Vagina (tissue), 2 donors: ENCODE data around the gene NEURL3. TPM values are rescaled to one million over a fixed set of nuclear protein-coding genes. Genes with fewer than 3 reads are reported as not detected.
A peak's percentile ranks its signal among the peaks of the same experiment; 100 is the strongest.

Source experiments
- DNase-seq, 2 donors: peaks; one replicate each; pipeline ENCODE4 v3.0.0-alpha.2; 2017; ENCODE audit errors: extremely low spot score in 2 of 2
- H3K27ac ChIP-seq: fragments of 200-600 bp; sonication (generic); one replicate; pipeline ENCODE4 v1.5.1; 2019
- H3K27me3 ChIP-seq: fragments of 200-600 bp; sonication (generic); one replicate; pipeline ENCODE4 v1.5.1; 2019
- H3K36me3 ChIP-seq, 2 donors: fragments of 200-600 bp; sonication (generic); one replicate each; pipeline ENCODE4 v1.5.1; 2017 to 2019
- H3K4me1 ChIP-seq: fragments of 200-600 bp; sonication (generic); one replicate; pipeline ENCODE4 v1.5.1; 2019
- H3K4me3 ChIP-seq, 2 donors: fragments of 200-600 bp; sonication (generic); 1 replicate in 1 of 2; 2 replicates in 1 of 2; pipeline ENCODE4 v1.5.1; 2016 to 2019
- H3K9me3 ChIP-seq: fragments of 200-600 bp; sonication (generic); one replicate; pipeline ENCODE4 v1.5.1; 2019
- POLR2A ChIP-seq, 2 donors: fragments of 450-650 bp; IDR thresholded peaks; one replicate each; pipeline ENCODE4 v1.6.1; 2017; ENCODE audit warnings: antibody characterized with exemption in 2 of 2, mild to moderate bottlenecking in 2 of 2, moderate library complexity in 2 of 2
- POLR2AphosphoS5 ChIP-seq, 2 donors: sonication (generic); formaldehyde crosslinking; IDR thresholded peaks; one replicate each; pipeline ENCODE4 v1.9.0; 2017; ENCODE audit warnings: antibody characterized with exemption in 2 of 2, mild to moderate bottlenecking in 2 of 2, low read depth in 1 of 2; ENCODE audit not compliant: insufficient read depth in 1 of 2
- intact Hi-C: fragments of 100-400 bp; cut with DNase I; formaldehyde crosslinking; loops from one replicate; pipeline ENCODE4 v1.15.1; 2023
- total RNA-seq: library from RNA; depleted of rRNA; stranded (reverse); fragments of >200 nt; gene quantifications from one replicate; pipeline ENCODE4 v1.2.3, GENCODE V29; 2016
- TF ChIP-seq, protein P1 (sequence below), 3 experiments: fragments of 450-650 bp in 2 of 3; fragments of 200-600 bp in 1 of 3; sonication (generic) in 1 of 3; IDR thresholded peaks; one replicate each; pipeline ENCODE4 v1.5.1; 2017 to 2019; ENCODE audit warnings: antibody characterized with exemption in 3 of 3, mild to moderate bottlenecking in 2 of 3, moderate library complexity in 2 of 3

NEURL3 gene
- total RNA-seq, 1 donor from 2014 or later, result 2.5 TPM

GRCh38 chr2:96510931-96511595 is 5.9 kb upstream of the NEURL3 start:
- TF ChIP-seq, protein P1, sequence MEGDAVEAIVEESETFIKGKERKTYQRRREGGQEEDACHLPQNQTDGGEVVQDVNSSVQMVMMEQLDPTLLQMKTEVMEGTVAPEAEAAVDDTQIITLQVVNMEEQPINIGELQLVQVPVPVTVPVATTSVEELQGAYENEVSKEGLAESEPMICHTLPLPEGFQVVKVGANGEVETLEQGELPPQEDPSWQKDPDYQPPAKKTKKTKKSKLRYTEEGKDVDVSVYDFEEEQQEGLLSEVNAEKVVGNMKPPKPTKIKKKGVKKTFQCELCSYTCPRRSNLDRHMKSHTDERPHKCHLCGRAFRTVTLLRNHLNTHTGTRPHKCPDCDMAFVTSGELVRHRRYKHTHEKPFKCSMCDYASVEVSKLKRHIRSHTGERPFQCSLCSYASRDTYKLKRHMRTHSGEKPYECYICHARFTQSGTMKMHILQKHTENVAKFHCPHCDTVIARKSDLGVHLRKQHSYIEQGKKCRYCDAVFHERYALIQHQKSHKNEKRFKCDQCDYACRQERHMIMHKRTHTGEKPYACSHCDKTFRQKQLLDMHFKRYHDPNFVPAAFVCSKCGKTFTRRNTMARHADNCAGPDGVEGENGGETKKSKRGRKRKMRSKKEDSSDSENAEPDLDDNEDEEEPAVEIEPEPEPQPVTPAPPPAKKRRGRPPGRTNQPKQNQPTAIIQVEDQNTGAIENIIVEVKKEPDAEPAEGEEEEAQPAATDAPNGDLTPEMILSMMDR (IDR thresholded peaks at IDR 0.05), result no peak
- no peak for TF ChIP-seq POLR2A (IDR thresholded peaks at IDR 0.05)
- no peak for TF ChIP-seq POLR2AphosphoS5 (IDR thresholded peaks at IDR 0.05; ENCODE audit: insufficient read depth in 1 of 2, low read depth in 1 of 2)
- intact Hi-C loops, result loop anchor here (5.0 kb wide), 2 partner anchors 41 to 389 kb away; no protein-coding TSS in a partner anchor
- Histone ChIP-seq H3K36me3 (no peaks in the 10 kb centered on the region), H3K9me3 (no peaks in the 10 kb centered on the region), H3K4me3 (no peak overlapping the region), H3K27me3 (no peaks in the 10 kb centered on the region), H3K27ac (no peak overlapping the region), H3K4me1 (peaks cover 24% of the 10 kb centered on the region)
- DNase-seq, result peak; percentile 55 to 80

DNA sequence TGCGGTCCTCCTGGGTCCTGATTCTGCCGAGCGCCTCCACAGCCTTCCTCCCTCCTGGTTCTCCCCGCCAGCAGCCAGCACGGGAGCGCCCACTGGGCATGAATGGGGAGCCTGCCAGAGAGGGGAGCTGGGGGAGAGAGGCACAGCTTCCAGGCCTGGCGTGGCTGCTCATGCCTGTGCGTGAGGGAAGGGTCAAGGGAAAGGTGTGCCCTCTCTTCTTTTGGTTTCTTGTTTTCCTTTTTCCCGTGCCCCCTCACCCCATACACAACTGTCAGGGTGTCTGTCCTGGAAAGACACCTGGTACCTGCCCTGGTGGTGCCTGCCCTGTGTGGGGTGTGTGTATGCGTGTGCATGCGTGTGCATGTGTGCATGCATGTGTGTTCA is 4.7 kb upstream of the NEURL3 start:
- Histone ChIP-seq H3K4me3 (no peak overlapping the region), H3K36me3 (no peaks in the 10 kb centered on the region), H3K4me1 (peaks cover 24% of the 10 kb centered on the region), H3K27ac (no peak overlapping the region), H3K27me3 (no peaks in the 10 kb centered on the region), H3K9me3 (no peaks in the 10 kb centered on the region)
- no peak for DNase-seq
- no peak for TF ChIP-seq POLR2AphosphoS5 (IDR thresholded peaks at IDR 0.05; ENCODE audit: insufficient read depth in 1 of 2, low read depth in 1 of 2)
- TF ChIP-seq, protein P1 (IDR thresholded peaks at IDR 0.05), result no peak
- no peak for TF ChIP-seq POLR2A (IDR thresholded peaks at IDR 0.05)
- intact Hi-C loops, result loop anchor here (5.0 to 10.0 kb wide), 4 partner anchors 42 to 388 kb away; no protein-coding TSS in a partner anchor

DNA sequence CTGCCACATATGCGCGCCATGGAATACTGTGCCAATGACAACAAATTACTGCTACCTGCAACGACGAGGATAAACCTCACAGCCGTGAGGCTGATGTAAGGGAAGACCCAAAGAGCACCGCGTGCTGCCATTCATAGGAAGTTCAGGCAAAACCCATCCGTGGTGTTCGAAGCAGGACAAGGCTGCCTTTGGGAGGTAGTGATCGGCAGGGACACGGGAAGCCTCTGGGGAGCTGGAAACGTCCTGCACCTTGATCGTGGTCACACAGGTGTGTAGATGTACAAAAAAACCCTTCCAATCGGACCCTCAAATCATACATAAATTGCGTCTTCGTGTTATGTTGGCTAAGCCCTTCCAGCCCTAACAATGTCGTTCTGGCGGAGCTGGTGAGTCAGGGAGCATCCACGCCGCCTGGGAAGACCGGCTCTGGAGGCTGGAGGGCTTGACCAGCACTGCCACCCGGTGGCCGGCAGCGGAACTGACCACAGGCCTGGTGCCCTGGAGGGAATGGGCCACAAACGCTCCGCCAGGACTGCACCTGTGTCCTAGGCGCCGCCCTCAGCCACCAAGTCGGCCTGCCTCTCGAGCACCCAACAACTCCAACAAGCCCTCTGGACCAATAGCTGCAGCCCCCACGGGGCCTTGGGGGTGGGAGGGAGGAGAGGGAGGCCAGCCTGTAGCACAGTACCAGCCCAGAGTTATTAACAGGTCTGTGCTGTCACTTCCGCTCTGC is 4.1 kb upstream of the NEURL3 start:
- TF ChIP-seq POLR2AphosphoS5 (IDR thresholded peaks at IDR 0.05; ENCODE audit: insufficient read depth in 1 of 2, low read depth in 1 of 2) (peak; percentile 43 to 48), POLR2A (IDR thresholded peaks at IDR 0.05) (no peak)
- TF ChIP-seq, protein P1 (IDR thresholded peaks at IDR 0.05), result peak; percentile 71 to 95 (median 88)
- Histone ChIP-seq H3K9me3 (no peaks in the 10 kb centered on the region), H3K27ac (no peak overlapping the region), H3K4me1 (peaks cover 24% of the 10 kb centered on the region), H3K4me3 (no peak overlapping the region), H3K27me3 (no peaks in the 10 kb centered on the region), H3K36me3 (no peaks in the 10 kb centered on the region)
- intact Hi-C loops, result loop anchor here (5.0 to 10.0 kb wide), 2 partner anchors 102 to 214 kb away; no protein-coding TSS in a partner anchor
- DNase-seq, result peak; percentile 86 to 96

GRCh38 chr2:96508521-96509113 is 3.5 kb upstream of the NEURL3 start:
- Histone ChIP-seq H3K9me3 (no peaks in the 10 kb centered on the region), H3K4me3 (peak overlapping the region in 1 of 2 donors; percentile 40), H3K36me3 (no peaks in the 10 kb centered on the region), H3K27ac (no peak overlapping the region), H3K4me1 (peaks cover 24% of the 10 kb centered on the region), H3K27me3 (no peaks in the 10 kb centered on the region)
- TF ChIP-seq, protein P1 (IDR thresholded peaks at IDR 0.05), result no peak
- TF ChIP-seq POLR2A (IDR thresholded peaks at IDR 0.05), result no peak
- TF ChIP-seq POLR2AphosphoS5 (IDR thresholded peaks at IDR 0.05; ENCODE audit: insufficient read depth in 1 of 2, low read depth in 1 of 2), result no peak
- DNase-seq, result peak; percentile 82 to 83
- intact Hi-C loops, result loop anchor here (5.0 to 10.0 kb wide), 2 partner anchors 101 to 214 kb away; no protein-coding TSS in a partner anchor
